ENCODE data around the gene TENM3. TPM values are rescaled to one million over a fixed set of nuclear protein-coding genes. Genes with fewer than 3 reads are reported as not detected.
A peak's percentile ranks its signal among the peaks of the same experiment; 100 is the strongest.
"Not testable (repeated sequence)": the region's sequence is repeated elsewhere in the genome, so short reads cannot be mapped to it uniquely, and the experiment has no call there.

Gene TENM3
- total RNA-seq, 1 donor from 2014 or later, result 11.0 TPM

- TF ChIP-seq CTCF (IDR thresholded peaks at IDR 0.05) (no peak), POLR2AphosphoS5 (IDR thresholded peaks at IDR 0.05; ENCODE audit: insufficient read depth in 1 of 2, low read depth in 1 of 2) (no peak), POLR2A (IDR thresholded peaks at IDR 0.05) (no peak)
- Histone ChIP-seq H3K4me1 (peaks cover 14% of the 10 kb centered on the region), H3K27ac (no peak overlapping the region), H3K27me3 (no peaks in the 10 kb centered on the region), H3K36me3 (no peaks in the 10 kb centered on the region), H3K9me3 (no peaks in the 10 kb centered on the region), H3K4me3 (no peak overlapping the region)
- intact Hi-C loops (cut with DNase I), result no loop called here
- DNase-seq (ENCODE audit: extremely low spot score in 2 of 2), result no peak
Measured at GRCh38 chr4:182810103-182810615, 567.0 kb downstream of the TENM3 start.

GRCh38 chr4:182812916-182813315 lies 569.7 kb downstream of the TENM3 start:
- TF ChIP-seq POLR2A (IDR thresholded peaks at IDR 0.05), result no peak
- no peak for TF ChIP-seq CTCF (IDR thresholded peaks at IDR 0.05)
- no peak for TF ChIP-seq POLR2AphosphoS5 (IDR thresholded peaks at IDR 0.05; ENCODE audit: insufficient read depth in 1 of 2, low read depth in 1 of 2)
- H3K27me3 ChIP-seq, result no peaks in the 10 kb centered on the region
- H3K9me3 ChIP-seq, result no peaks in the 10 kb centered on the region
- no peak overlapping the region for H3K4me3 ChIP-seq
- no peak overlapping the region for H3K27ac ChIP-seq
- no peaks in the 10 kb centered on the region for H3K36me3 ChIP-seq
- no peaks in the 10 kb centered on the region for H3K4me1 ChIP-seq
- intact Hi-C loops (cut with DNase I), result no loop called here
- DNase-seq (ENCODE audit: extremely low spot score in 2 of 2), result no peak

- peak overlapping the region; percentile 49 for H3K27ac ChIP-seq
- H3K4me1 ChIP-seq; H3K9me3 ChIP-seq; intact Hi-C loops (cut with DNase I); H3K27me3 ChIP-seq; H3K36me3 ChIP-seq; DNase-seq (ENCODE audit: extremely low spot score in 2 of 2); H3K4me3 ChIP-seq: not testable (repeated sequence)
- peak; percentile 24 to 36 for TF ChIP-seq POLR2AphosphoS5 (IDR thresholded peaks at IDR 0.05; ENCODE audit: insufficient read depth in 1 of 2, low read depth in 1 of 2)
Measured at GRCh38 chr4:182814065-182814464, 570.9 kb downstream of the TENM3 start.

- Histone ChIP-seq H3K4me3 (no peak overlapping the region), H3K4me1 (no peaks in the 10 kb centered on the region), H3K27me3 (no peaks in the 10 kb centered on the region), H3K9me3 (no peaks in the 10 kb centered on the region), H3K27ac (no peak overlapping the region), H3K36me3 (no peaks in the 10 kb centered on the region)
- intact Hi-C loops (cut with DNase I), result no loop called here
- TF ChIP-seq POLR2A (IDR thresholded peaks at IDR 0.05) (no peak), POLR2AphosphoS5 (IDR thresholded peaks at IDR 0.05; ENCODE audit: insufficient read depth in 1 of 2, low read depth in 1 of 2) (no peak), CTCF (IDR thresholded peaks at IDR 0.05) (no peak)
- no peak for DNase-seq (ENCODE audit: extremely low spot score in 2 of 2)
Measured at GRCh38 chr4:182818926-182819730, 575.9 kb downstream of the TENM3 start.

GRCh38 chr4:182819751-182820150 lies 576.5 kb downstream of the TENM3 start:
- no peak overlapping the region for H3K4me3 ChIP-seq

More at GRCh38 chr4:182819751-182820150, 576.5 kb downstream of the TENM3 start:
- no peak for DNase-seq (ENCODE audit: extremely low spot score in 2 of 2)
- TF ChIP-seq POLR2AphosphoS5 (IDR thresholded peaks at IDR 0.05; ENCODE audit: insufficient read depth in 1 of 2, low read depth in 1 of 2) (no peak), POLR2A (IDR thresholded peaks at IDR 0.05) (no peak), CTCF (IDR thresholded peaks at IDR 0.05) (no peak)
- Histone ChIP-seq H3K27ac (no peak overlapping the region), H3K9me3 (no peaks in the 10 kb centered on the region), H3K4me1 (no peaks in the 10 kb centered on the region), H3K27me3 (no peaks in the 10 kb centered on the region), H3K36me3 (no peaks in the 10 kb centered on the region)
- intact Hi-C loops (cut with DNase I), result no loop called here

All from vagina (tissue), 2 donors.